ENCODE data around the gene TTC28. TPM values are rescaled to one million over a fixed set of nuclear protein-coding genes. Genes with fewer than 3 reads are reported as not detected.

Gene TTC28
- total and polyA plus RNA-seq, 2 donors (not counting 3 experiments of a cell fraction or from before 2014, with no cell fraction given): 16.5 to 51.1 TPM

DNA sequence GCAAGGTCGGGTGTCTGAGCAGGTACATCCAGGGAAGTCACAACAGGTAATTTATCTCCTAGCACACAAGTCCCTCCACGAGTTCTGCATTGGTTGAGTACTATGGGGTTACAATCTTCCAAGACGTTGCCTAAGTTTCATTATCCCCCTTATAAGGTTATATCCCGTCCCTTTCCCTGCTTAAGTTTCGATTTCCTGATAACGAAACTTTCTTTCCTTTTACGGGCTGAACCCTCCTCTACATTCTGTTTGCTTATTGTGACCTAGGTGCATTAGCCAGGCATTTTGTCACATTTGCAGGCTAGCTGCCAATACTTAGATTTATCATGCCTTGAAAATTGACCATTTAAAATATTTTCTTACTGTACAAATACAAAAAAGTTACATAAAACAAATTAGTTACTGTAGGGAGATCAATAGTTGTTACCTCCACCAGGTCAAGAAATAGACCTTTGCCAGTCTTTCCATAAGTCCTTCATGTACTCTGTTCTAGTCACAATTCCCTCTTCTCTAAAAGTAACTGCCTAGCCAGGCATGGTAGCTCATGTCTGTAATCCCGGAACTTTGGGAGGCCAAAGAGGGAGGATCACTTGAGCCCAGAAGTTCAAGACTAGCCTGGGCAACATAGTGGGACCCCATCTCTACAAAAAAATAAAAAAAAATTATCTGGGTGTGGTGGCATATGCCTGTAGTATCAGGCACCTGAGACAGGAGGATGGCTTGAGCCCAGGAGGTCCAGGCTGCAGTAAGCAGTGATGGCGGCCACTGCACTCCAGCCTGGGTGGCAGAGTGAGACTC, 746.3 kb downstream of the TTC28 start:
- FAIRE-seq: no peak
- Histone ChIP-seq H3K9me1 (replicated peaks; ENCODE audit: control insufficient read depth, extremely low read depth, insufficient read depth, low read length) (no peaks in the 10 kb centered on the region), H3K4me1 (ENCODE audit: control insufficient read depth, extremely low read depth, insufficient read depth, low read length) (no peaks in the 10 kb centered on the region), H3K27me3 (ENCODE audit: control insufficient read depth in 2 of 2, insufficient read depth in 2 of 2, low read length in 2 of 2) (no peaks in the 10 kb centered on the region), H2AFZ (ENCODE audit: low read depth, low read length) (no peak overlapping the region), H3K27ac (ENCODE audit: insufficient read depth, low read depth, low read length) (no peak overlapping the region), H3K9me3 (replicated peaks; ENCODE audit: control insufficient read depth, insufficient read depth, low read length) (no peaks in the 10 kb centered on the region), H4K20me1 (replicated peaks; ENCODE audit: control insufficient read depth, extremely low read depth, insufficient read depth, low read length) (no peaks in the 10 kb centered on the region), H3K9ac (replicated peaks; ENCODE audit: extremely low read depth, insufficient read depth, low read length) (no peak overlapping the region), H3K79me2 (ENCODE audit: control insufficient read depth, insufficient read depth, low read length) (no peaks in the 10 kb centered on the region), H3K36me3 (ENCODE audit: control insufficient read depth in 2 of 2, extremely low read depth in 1 of 2, insufficient read depth in 2 of 2, low read length in 2 of 2) (no peaks in the 10 kb centered on the region), H3K4me3 (replicated peaks in 1 of 3; ENCODE audit: insufficient read depth in 1 of 3, low read depth in 1 of 3, low read length in 3 of 3) (no peak overlapping the region), H3K4me2 (ENCODE audit: insufficient read depth, low read length) (no peak overlapping the region)
- no peak for DNase-seq (ENCODE audit: low read depth, low spot score)
- ChIA-PET POLR2A (no interaction called here), CTCF (no interaction called here)
- dilution Hi-C loops (cut with MboI; ENCODE audit: extremely low pct_ligation_motif_present, low sequenced_read_pairs): no loop called here
- no TSS peak for BruUV-seq (replicated peaks)
- intact Hi-C loops (cut with micrococcal nuclease): no loop called here
- TF ChIP-seq, protein P1, sequence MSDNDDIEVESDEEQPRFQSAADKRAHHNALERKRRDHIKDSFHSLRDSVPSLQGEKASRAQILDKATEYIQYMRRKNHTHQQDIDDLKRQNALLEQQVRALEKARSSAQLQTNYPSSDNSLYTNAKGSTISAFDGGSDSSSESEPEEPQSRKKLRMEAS (IDR thresholded peaks at IDR 0.05; ENCODE audit: insufficient read depth, insufficient read length): no peak

DNA sequence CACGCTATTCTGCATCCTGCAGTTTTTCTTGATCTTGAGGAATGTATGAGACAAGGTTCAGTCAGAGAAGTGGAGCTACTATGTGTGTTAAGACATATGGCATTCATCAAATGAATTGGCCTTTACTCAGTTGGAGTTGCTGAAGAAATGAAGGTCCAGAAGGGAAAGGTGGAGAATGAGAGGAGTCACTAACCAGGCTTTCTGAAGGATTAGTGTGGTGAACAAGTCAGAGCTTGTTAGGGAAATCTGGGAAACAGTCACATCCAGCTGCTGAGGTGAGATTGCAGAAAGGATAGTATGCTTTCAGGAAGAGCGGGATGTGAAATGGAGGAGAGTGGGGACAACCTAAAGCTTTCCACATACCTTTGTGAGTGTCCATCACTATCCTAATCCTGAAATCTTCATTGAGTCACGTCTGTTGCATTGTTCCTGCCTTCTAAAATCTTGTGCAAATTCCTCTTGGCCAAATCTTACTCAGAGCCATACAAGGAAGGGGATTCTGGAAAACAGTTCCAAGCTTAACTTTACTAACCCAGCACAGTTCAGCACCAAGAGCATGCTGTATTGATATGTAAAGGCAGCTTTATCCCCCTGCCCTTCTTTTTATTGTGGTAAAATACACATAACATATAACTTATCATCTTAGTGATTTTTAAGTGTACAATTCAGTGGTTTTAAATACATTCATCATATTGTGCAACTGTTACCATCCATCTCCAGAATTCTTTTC, 749.1 kb downstream of the TTC28 start:
- no peaks in the 10 kb centered on the region for H3K36me3 ChIP-seq (ENCODE audit: control insufficient read depth in 2 of 2, extremely low read depth in 1 of 2, insufficient read depth in 2 of 2, low read length in 2 of 2)
- ChIA-PET POLR2A (no interaction called here), CTCF (interaction anchor here (0.6 to 0.9 kb wide), 3 partner anchors 15 to 39 kb away, joined by 3 to 5 read pairs (median 3); no protein-coding TSS in a partner anchor)
- H3K4me3 ChIP-seq (replicated peaks in 1 of 3; ENCODE audit: insufficient read depth in 1 of 3, low read depth in 1 of 3, low read length in 3 of 3): no peak overlapping the region
- dilution Hi-C loops (cut with MboI; ENCODE audit: extremely low pct_ligation_motif_present, low sequenced_read_pairs) (no loop called here), intact Hi-C loops (cut with micrococcal nuclease) (no loop called here)
- DNase-seq (ENCODE audit: low read depth, low spot score) (no peak), FAIRE-seq (no peak)
- H3K9me3 ChIP-seq (replicated peaks; ENCODE audit: control insufficient read depth, insufficient read depth, low read length): no peaks in the 10 kb centered on the region
- no peaks in the 10 kb centered on the region for H3K27me3 ChIP-seq (ENCODE audit: control insufficient read depth in 2 of 2, insufficient read depth in 2 of 2, low read length in 2 of 2)
- TF ChIP-seq, protein P1 (IDR thresholded peaks at IDR 0.05; ENCODE audit: insufficient read depth, insufficient read length): no peak
- TF ChIP-seq EZH2 (IDR thresholded peaks at IDR 0.05; ENCODE audit: borderline replicate concordance, low read depth, low read length, severe bottlenecking) (no peak), MYC (IDR thresholded peaks at IDR 0.05; ENCODE audit: low read depth, low read length) (no peak), FOS (IDR thresholded peaks at IDR 0.05; ENCODE audit: borderline replicate concordance, insufficient read depth, low read length) (no peak), GATA2 (IDR thresholded peaks at IDR 0.05; ENCODE audit: insufficient read depth, insufficient read length, low read depth, low read length) (no peak), POLR2A (IDR thresholded peaks at IDR 0.05; ENCODE audit: low read depth, low read length) (no peak), POLR2AphosphoS5 (IDR thresholded peaks at IDR 0.05; ENCODE audit: insufficient read depth, low read depth, low read length) (no peak)
- TF ChIP-seq, protein P2, sequence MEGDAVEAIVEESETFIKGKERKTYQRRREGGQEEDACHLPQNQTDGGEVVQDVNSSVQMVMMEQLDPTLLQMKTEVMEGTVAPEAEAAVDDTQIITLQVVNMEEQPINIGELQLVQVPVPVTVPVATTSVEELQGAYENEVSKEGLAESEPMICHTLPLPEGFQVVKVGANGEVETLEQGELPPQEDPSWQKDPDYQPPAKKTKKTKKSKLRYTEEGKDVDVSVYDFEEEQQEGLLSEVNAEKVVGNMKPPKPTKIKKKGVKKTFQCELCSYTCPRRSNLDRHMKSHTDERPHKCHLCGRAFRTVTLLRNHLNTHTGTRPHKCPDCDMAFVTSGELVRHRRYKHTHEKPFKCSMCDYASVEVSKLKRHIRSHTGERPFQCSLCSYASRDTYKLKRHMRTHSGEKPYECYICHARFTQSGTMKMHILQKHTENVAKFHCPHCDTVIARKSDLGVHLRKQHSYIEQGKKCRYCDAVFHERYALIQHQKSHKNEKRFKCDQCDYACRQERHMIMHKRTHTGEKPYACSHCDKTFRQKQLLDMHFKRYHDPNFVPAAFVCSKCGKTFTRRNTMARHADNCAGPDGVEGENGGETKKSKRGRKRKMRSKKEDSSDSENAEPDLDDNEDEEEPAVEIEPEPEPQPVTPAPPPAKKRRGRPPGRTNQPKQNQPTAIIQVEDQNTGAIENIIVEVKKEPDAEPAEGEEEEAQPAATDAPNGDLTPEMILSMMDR (IDR thresholded peaks at IDR 0.05; ENCODE audit: extremely low read depth in 1 of 2, insufficient read depth in 1 of 2, low read depth in 1 of 2, low read length in 2 of 2): no peak
- no peaks in the 10 kb centered on the region for H3K79me2 ChIP-seq (ENCODE audit: control insufficient read depth, insufficient read depth, low read length)
- no peak overlapping the region for H3K27ac ChIP-seq (ENCODE audit: insufficient read depth, low read depth, low read length)
- H3K9ac ChIP-seq (replicated peaks; ENCODE audit: extremely low read depth, insufficient read depth, low read length): no peak overlapping the region
- no peaks in the 10 kb centered on the region for H3K4me1 ChIP-seq (ENCODE audit: control insufficient read depth, extremely low read depth, insufficient read depth, low read length)
- no TSS peak for BruUV-seq (replicated peaks)
- H4K20me1 ChIP-seq (replicated peaks; ENCODE audit: control insufficient read depth, extremely low read depth, insufficient read depth, low read length): no peaks in the 10 kb centered on the region
- H3K9me1 ChIP-seq (replicated peaks; ENCODE audit: control insufficient read depth, extremely low read depth, insufficient read depth, low read length): no peaks in the 10 kb centered on the region
- no peak overlapping the region for H3K4me2 ChIP-seq (ENCODE audit: insufficient read depth, low read length)
- H2AFZ ChIP-seq (ENCODE audit: low read depth, low read length): no peak overlapping the region

Data from endothelial cell of umbilical vein (primary cell).